Activated CD4-positive, alpha-beta T cell treated with anti-CD3 and anti-CD28 coated beads, Interleukin-2, amount 50 U/mL, for 16 hours (primary cell): ENCODE results near the gene CCL4.

Source experiments
- DNase-seq: peaks from one replicate; pipeline ENCODE4 v3.0.0-alpha.2; 2020

The CCL4 gene

DNA sequence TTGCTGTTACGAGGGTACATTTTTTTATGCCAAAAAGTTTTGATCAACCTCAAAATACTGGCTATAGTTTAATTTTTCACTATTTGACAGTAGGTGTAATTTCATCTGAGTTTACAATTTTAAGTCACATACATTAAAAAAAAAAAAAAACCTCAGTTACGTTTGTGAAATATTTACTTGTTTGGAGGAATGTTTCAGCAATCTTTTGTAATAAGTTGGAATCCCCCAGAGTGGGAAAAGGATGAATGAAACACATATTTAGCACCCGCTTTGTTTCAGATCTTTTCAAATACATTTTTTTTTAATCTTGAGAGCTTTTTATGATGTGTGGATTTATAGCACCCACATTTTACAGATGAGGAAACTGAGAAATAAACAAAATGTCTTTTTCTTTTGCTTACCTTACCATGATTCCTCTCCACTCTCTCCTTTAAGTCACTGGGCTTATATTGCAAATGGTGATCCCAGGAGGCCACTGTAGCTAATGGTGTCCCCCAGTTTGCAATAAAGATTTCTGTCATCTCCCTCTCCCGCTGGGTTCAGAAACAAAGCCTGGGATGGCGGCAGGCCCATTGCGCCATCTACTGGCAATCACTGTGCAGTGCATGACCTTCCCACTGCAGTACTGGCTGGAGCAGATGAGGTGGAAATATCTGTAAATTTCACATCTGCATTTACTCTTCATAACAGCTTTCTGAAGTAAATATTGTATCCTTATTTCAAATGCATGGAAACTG lies 45.1 kb downstream of the CCL4 start:
- DNase-seq, result peak; percentile 85

DNA sequence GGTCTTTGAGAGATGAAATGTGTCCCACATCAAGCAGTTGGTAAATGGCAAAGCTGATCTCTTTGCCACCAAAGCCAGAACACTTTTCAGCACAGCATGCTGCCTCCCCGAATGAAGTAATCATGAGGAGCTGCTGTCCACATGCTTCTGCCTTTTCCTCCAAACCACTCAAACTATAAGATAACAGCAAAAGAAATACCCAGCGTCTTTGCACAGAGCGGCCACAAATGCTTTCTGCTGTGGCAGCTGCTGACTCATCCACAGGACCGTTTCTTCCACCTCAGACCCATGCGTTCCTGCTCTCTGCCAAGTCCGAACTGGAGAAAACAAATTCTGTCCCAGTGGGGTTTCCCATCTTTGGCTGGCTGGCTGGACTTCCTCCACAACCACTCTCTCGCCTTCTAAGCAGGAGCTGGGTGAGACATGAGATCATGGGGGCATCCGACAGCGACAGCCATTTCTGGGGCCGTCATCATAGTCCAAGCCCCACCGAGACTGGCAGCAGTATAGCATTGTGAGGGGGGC lies 45.7 kb downstream of the CCL4 start:
- DNase-seq, result peak; percentile 37

DNA sequence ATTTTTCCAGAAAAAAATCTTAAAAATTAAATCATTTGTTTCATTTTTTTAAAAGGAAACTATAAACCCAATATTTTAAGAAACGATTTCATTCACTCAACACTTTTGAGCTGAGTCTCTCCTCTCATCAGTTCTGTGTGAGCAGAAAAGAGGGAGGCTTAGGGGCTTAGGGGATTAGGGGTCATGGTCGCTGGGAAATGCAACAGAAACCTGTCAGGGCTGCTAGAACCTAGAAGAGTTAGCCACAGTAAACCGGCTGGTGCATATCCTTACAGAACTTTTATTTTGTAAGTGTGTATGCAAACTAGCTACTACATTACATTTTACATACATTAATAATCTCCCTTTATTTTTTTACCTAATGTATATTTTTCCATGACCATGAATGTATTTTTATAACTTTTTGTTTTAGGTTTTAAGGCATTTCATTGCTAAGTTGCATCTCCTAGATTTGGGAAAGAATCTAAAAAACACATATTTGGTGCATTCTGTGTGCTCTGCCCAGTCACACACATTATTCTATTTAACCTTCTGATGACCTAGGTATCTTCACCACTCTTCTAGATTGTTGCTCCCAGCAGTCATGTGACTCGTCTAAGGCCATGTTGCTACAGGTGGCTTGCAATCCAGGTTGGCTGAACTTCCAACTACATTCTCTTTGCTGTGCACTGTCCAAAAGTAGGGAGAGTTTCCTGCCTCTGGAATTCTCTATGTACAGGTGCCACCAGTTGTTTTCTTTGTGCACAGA lies 48.4 kb downstream of the CCL4 start:
- no peak for DNase-seq

DNA sequence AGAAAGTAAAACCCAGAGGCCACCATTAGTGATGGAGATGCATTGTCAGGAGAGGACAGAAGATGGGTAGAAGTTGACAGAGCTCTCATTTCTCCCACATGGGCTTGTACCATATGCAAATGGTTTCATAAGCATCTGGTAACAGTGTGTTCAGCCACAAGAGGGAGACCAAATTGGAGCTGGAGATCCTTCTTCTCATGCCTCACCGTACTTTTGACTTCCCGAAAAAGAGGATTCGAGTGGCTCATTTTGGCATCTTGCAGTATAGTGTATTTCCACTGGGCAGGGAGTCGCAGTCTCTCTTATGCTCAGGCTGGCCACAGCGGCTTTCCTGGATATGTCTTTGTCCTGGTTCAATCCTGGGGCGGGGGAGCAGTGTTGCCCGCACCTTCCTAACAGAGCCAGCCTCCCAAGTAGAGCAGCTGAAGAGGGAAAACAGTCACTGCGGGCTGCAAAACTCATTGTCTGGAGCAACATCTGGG lies 49.1 kb downstream of the CCL4 start:
- no peak for DNase-seq

DNA sequence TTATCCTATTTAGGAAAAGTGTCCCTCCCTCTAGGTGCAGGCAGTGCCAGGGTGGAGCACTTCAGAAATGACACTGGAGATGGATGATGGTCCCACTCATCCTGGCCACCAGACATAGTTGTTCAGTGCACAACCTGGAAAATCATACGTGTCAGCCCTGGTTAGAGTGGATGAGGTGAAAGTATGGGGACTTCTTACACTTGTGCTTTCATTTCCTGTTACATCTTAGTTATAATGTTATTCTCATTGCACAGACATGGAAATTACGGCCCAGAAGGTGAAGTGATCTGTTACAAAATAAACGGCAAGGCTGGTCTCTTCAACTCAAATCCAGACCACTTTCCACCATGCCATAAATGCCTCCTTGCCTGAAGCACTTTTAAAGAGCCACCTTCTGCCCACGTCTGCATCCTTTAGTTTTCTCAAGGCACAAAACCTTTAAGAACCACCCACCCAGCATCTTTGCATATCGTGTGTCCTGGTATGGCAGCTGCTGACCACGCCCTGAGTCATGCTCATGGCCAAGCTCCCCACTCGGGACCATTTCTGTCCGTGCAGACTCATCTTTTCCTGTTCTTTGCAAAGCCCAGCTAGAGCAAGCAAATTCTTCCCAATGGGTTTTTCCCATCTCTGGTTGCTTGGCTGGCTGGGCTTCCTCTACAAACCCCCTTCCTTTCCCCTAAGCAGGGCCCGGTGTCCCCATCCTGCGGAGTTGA lies 50.4 kb downstream of the CCL4 start:
- no peak for DNase-seq
